NCI-H748 (cell line): ENCODE measurements around the gene BRCA2.

Experiments
- DNase-seq: peaks from one replicate; lab custom pipeline; 2025; ENCODE audit not compliant: unreplicated experiment; lab: John Stamatoyannopoulos, UW

The BRCA2 gene, protein sequence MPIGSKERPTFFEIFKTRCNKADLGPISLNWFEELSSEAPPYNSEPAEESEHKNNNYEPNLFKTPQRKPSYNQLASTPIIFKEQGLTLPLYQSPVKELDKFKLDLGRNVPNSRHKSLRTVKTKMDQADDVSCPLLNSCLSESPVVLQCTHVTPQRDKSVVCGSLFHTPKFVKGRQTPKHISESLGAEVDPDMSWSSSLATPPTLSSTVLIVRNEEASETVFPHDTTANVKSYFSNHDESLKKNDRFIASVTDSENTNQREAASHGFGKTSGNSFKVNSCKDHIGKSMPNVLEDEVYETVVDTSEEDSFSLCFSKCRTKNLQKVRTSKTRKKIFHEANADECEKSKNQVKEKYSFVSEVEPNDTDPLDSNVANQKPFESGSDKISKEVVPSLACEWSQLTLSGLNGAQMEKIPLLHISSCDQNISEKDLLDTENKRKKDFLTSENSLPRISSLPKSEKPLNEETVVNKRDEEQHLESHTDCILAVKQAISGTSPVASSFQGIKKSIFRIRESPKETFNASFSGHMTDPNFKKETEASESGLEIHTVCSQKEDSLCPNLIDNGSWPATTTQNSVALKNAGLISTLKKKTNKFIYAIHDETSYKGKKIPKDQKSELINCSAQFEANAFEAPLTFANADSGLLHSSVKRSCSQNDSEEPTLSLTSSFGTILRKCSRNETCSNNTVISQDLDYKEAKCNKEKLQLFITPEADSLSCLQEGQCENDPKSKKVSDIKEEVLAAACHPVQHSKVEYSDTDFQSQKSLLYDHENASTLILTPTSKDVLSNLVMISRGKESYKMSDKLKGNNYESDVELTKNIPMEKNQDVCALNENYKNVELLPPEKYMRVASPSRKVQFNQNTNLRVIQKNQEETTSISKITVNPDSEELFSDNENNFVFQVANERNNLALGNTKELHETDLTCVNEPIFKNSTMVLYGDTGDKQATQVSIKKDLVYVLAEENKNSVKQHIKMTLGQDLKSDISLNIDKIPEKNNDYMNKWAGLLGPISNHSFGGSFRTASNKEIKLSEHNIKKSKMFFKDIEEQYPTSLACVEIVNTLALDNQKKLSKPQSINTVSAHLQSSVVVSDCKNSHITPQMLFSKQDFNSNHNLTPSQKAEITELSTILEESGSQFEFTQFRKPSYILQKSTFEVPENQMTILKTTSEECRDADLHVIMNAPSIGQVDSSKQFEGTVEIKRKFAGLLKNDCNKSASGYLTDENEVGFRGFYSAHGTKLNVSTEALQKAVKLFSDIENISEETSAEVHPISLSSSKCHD (N-terminal part only)

DNA sequence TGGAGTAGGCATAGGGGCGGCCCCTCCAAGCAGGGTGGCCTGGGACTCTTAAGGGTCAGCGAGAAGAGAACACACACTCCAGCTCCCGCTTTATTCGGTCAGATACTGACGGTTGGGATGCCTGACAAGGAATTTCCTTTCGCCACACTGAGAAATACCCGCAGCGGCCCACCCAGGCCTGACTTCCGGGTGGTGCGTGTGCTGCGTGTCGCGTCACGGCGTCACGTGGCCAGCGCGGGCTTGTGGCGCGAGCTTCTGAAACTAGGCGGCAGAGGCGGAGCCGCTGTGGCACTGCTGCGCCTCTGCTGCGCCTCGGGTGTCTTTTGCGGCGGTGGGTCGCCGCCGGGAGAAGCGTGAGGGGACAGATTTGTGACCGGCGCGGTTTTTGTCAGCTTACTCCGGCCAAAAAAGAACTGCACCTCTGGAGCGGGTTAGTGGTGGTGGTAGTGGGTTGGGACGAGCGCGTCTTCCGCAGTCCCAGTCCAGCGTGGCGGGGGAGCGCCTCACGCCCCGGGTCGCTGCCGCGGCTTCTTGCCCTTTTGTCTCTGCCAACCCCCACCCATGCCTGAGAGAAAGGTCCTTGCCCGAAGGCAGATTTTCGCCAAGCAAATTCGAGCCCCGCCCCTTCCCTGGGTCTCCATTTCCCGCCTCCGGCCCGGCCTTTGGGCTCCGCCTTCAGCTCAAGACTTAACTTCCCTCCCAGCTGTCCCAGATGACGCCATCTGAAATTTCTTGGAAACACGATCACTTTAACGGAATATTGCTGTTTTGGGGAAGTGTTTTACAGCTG, at the start of gene BRCA2, which contains the start of gene ZAR1L:
TSS of gene BRCA2 (plus strand) at position 271 of the 790 bp plus-strand sequence. CDS start 953 bp downstream, outside the sequence.
TSS of gene ZAR1L (minus strand) at position 126 of the 790 bp plus-strand sequence. CDS start 3,438 bp downstream, outside the sequence.
- DNase-seq = peak; percentile 99

DNA sequence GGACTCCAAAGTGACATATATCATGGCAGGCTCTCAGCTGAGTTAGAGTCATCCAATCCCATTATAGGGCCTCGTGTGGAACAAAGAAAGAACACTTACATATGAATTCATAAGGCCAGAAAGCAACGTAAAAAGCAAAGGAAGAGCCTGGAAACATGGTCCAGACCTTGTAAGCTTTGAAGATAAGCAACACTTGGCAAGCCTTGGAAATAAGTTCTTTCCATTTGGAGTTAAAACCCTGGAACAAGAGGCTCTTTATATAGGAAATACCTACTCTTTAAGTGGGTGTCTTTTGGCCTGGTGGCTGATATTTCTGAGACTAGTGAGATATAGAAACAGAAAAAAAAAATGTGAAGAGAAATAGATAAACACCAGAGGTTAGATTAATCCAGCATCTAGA, 49.6 kb upstream of the BRCA2 start:
- DNase-seq = no peak

DNA sequence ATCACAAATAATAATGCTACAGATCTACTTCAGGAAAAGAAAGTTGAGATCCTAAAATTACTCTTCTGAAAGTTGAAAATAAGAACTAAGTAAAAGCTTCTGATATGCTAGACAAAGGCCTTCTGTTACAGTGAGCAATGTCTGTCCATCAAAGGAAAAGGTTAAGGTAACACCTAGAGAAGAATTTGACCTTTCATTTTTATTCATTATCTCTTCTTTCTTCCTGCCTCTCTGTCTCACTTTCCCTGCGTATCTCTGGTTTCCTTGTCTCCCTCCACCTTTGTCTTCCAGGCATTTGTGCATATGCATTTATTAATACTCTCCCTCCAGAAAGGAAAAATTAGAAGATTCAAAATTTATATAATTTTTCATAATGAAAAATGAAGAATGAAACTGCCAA, 49.2 kb upstream of the BRCA2 start:
- no peak for DNase-seq

DNA sequence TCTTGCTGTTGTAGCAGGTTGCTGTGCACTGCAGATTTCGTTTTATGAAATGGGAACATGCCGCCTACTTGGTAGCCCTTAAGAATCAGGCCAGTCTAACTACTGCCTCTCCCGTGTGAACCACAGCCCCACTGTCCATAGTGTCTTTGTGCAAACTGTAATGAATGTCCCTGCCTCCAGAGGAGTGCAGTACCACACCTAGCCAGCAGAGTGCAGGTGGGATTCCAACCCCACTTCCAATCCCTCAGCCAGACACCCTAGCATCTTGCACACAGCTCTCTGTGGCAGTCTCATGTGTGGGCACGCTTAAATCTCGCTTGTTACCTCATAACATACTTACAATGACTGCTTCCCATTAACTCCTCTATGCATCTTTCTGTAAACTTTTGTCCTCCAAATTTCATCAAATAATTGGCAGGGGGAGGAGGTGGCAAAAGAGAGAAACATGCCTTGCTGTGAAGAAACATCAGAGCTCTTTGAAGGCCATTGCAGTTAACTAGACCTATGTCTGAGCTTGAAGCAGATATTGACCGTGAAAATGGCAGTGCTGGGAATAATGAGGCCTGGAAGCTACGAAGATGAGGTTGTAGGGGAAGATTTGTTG, 47.4 kb upstream of the BRCA2 start:
- DNase-seq = peak; percentile 82

DNA sequence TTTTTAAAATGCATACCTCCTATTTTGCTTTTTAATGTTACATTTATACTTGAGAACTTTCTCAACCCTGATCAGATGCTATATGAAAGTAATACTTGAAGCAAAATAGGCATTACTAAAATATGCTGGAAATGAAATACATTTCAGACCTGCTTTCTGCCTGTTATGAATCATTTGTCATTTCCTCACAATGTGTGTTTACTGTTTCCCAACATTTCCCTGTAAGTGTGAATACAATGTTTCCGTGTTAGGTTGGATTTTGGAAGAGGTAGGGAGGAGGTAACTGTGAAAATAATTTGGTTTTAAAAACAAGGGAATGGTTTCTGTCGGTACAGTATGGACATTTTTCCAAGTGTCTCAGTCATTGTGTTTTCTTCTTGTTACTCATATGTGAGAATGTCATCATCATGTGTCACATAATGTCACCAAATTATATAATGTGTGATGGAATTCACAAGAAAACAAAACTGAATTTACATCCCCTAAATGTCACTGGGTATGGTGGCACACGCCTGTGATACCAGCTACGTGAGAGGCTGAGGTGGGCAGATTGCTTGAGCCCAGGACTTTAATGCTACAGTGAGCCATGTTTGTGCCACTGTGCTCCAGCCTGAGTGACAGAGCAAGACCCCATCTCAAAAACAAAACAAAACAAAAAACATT, 43.2 kb upstream of the BRCA2 start:
- DNase-seq = no peak

DNA sequence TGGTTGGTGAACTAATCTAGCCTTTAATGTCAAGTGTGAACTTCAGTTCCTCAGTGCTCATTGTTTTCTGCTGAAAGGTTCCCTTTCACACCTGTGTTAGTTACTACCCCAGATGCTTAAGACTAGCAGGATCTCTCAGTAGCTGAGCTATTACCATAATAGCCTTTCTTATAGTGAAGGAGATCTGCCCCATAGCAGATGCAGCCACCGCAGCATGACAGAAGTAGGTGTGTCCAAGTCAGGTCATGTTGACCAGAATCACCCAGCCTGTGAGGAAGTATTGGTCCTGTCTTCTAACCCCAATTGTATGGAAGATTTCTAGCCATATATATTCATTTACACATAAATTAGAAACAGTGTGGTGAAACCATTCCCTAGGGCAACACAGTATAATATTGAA, 37.5 kb upstream of the BRCA2 start:
- no peak for DNase-seq

DNA sequence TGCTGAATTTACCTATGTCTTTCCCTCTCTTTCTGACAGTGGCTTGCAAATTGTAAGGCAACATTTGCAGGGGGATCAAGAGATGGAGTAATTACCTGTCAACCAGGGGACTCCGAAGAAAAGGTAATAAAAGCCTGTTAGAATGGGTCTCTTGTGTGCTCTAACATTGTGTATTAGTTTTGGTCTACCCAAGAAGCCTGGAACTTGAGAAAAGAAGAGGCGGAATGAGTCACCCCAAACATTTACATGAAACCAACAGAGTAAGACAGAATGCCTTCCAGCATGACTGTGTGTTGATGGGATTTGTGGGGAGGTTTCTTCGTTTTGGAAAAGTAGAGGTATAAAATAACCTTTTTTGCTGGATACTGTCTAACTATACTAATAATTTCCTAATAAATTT, 36.9 kb upstream of the BRCA2 start:
- DNase-seq = no peak

DNA sequence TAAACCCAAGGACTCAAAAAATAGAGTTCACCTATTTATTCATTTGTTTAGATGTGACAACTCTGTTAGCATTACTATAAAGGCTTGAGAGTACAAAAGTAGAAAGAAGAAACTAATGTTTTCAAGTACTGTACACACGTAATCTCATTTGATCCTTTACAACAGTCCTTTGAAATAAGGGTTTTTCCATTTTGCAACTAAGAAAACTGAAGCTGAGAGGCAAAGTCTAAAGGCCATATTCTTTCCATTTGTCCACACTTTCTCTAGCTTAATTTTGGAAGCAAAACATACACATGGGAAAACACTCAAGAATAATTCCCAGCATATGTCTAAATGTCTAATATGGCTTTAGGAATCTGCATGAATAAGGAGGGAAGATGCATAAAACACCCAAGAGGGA, 34.2 kb upstream of the BRCA2 start:
- no peak for DNase-seq

DNA sequence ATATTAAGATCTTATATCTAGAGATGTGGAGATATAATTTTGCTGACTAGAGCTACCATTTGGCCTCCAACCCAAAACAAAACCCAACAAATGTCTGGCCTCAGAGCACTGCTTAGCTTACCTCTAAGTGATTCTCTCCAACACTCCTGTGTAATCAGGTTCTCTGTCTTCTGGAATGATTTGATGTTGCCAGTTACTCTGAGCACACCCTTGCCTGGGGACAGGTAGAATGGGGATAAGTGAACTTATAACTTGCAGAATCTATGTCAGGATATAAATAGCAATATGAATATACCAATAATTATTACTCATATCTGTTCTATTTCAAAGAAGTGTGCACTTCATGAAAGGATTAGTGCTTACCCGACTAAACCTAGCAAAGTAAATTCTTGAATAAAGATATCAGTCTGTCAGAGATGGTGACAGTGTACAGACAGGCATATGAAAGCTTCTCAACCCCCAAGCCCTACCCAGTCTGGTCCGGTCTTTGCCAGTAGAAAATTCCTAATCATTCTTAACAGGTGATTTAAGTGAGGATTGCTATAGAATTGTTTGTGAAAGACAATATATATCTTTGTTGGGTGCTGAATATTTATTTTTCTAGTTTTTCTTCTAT, 33.1 kb upstream of the BRCA2 start:
- DNase-seq = no peak

DNA sequence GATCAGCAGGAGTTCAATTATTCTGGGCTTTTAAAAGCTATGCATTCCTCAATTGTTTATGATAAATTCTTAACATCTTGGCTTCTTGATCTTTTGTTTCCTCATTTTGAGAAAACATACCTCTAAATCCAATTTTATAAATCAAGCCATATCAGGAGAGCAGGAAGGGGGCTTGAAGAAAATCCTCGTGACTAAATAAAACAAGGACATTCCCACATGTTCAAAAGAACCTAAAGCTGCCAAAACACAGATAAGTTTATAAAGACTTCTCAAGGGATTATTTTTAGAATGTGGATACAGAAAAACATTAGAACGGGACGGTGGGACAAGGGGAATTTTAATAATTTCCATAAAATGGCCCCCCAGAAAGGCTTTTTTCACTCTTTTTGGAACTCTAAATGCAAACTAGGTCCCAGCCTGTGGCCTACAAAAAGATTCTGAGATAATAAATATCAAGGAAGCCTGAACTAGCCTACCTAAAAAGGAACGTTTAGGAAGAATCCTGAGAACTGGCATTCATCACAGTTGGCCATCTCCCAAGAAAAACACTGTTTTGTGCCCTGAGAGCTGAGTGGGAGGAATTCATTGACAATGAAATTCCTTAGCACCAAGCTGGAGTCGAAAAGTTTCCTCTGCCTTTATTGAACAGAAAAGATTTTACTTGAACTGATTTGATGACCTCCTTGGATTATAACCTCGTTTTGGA, 30.2 kb upstream of the BRCA2 start:
- DNase-seq = no peak

DNA sequence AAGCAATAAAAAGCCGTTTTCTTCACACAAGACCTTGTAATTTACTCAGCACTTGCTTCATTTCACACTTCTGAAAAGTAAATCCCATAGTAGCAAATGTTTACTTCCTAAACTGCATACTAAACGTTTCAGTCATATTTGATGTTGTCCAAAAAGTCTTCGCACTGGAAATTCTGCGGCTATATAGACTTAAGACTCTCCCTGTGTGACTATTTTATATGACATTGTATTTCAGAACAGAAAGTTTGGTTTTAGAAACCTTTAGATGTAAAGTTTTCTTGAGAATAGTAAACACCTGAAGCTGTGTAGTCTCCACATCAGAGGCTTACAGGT, 29.7 kb upstream of the BRCA2 start:
- DNase-seq = no peak

DNA sequence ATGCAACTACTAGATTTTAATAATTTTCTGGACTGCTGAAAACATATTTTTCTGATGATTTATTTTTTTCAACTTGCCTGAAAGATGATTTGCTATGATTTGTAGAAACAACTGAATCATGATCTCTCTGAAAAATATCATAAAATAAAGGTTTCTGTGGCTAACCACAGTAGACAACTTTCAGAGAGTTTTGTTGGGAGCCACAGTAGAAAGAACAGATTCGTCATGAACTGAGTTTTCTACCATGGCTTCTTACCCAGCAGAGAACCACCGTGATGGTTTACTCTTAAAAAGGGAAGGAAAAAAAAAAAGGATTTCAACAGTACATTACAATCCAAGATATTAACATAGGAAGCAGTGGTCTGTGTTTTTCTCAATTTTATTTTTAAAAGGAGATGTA, 18.1 kb upstream of the BRCA2 start:
- no peak for DNase-seq

DNA sequence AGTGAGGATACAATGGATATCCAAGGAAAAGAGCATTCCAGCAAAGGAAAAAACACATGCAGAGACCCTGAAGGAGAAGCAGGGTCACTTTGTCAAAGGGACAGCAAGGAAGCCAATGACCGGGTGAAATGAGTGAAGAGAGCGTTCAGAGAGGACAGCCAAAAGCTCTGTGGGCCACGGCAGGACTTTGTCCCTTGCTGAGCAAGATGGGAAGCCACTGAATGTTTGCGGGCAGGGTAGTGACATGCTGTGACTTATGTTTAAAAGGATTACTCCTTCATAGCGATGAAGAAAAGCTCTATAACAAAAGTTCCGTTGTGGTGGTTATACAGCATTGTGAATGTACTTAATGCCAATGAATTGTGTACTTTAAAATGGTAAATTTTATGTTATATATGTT, 16.6 kb upstream of the BRCA2 start:
- DNase-seq = no peak

DNA sequence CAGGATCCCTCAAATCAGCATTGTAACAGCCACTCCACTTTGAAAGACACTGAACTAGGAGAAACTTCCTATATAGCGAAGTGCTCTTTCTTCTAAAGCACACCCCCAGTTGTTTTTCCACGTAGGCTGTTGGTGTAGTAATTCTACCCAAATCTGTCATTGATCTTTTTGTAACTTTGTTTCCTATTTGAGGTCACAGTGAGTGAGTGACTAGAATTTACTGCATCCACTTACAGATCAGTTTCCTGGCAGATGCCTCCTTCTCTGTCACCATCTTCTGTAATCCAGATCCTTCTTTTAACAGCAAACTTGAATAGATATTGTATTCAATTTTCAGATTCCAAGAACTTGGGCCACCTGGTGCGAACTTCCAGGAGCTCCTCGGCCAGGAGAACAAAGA, 15.4 kb upstream of the BRCA2 start:
- DNase-seq = no peak

DNA sequence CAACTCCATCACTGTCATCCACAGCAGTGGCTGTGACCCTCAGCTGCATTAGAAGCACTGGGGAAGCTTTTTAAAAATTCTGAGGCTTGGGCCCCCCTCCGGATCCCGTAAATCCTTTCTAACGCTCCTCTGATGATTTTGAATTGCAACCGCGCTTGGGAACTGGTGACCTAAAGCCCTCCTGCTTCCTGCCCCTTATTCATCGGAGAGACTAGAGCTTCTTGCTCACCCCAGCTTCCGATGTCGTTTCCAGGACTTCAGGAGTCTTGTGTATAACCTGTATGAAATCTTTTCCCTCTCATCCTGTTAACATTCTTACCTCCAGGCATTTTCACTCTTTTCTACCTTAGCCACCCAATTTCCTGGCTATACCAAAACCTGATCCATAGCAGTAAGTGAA, 14.9 kb upstream of the BRCA2 start:
- DNase-seq = no peak

DNA sequence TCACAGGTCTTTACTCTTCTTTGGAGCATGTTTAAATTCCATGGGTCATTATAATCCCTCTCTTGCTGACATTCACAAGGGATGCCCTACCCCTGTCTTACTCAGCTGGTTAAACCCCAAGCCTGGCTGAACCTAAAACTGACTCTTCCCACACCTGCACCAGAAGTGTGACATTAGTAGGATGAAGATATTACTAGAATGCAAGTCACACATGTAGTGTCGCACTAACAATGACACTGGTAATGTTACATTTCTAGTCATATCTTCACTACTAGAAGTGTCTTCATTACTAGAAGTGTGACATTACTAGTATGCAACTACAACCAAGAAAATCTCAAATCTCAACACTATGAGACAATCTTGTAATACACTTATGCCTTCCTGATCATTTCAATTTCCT, 14.4 kb upstream of the BRCA2 start:
- no peak for DNase-seq

DNA sequence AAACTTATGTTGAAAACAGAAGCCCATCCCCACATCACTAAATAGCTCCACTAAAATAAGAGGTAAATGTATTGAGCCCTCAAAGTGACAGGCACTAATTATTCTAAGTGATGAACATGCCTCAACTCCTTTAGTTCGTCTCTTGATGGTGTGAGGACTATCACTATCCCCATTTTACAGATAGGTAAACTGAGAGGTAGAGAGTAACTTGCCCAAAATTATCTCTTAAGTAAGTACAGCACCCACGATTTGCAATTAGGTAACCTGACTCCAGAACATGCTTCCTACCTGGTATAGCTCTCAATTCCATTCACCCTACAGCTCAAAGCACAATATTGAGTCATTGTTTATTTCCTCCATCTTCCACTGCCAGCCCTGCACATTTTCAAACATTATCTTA, 12.8 kb upstream of the BRCA2 start:
- DNase-seq = no peak

DNA sequence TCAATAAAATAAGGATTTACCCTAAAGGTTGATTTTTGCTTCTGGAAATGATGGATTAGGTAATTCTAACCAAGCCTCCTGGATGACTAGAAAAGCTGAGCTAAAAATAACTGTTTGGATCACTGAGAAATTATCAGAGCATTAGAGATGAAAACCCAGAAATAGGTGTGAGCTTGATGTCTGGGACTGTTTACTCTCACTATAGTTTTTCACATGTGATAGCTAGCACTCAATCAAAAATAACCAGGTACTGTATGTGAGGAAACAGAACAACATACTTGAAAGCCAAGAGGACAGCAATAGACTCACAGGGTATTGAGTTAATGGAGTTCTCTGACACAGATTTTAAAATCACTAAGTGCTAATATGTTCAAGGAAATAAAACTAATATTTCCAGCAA, 9.7 kb upstream of the BRCA2 start:
- DNase-seq = no peak
